ENCODE data around the gene EXOSC7. TPM values are rescaled to one million over a fixed set of nuclear protein-coding genes. Genes with fewer than 3 reads are reported as not detected.

EXOSC7 gene
- 36.7 and 39.8 TPM in 2 replicates for total RNA-seq
- long read RNA-seq, transcript EXOSC7-210 (9 exons, 1,395 nt), result major isoform, 54 of 127 reads
- long read RNA-seq, transcript EXOSC7-201 (8 exons, 1,055 nt), result minor isoform, 50 of 127 reads
- long read RNA-seq, partial matches to known transcripts, result 5 of 127 reads
- long read RNA-seq, other reads (novel, unspliced or antisense), result 12 of 127 reads

- Mint-ChIP-seq H3K4me1 (ENCODE audit: unreplicated experiment) (peaks cover 37% of the 10 kb centered on the region), H3K9me3 (ENCODE audit: unreplicated experiment) (no peaks in the 10 kb centered on the region), H3K4me3 (ENCODE audit: unreplicated experiment) (peak within 1 kb of the TSS; percentile 96), H3K27ac (ENCODE audit: unreplicated experiment) (peak within 1 kb of the TSS; percentile 84), H3K27me3 (ENCODE audit: unreplicated experiment) (no peaks in the 10 kb centered on the region), H3K36me3 (ENCODE audit: unreplicated experiment) (no peaks in the 10 kb centered on the region)
- DNase-seq (ENCODE audit: extremely low spot score, unreplicated experiment), result peak; percentile 93
- TF ChIP-seq, protein P1, sequence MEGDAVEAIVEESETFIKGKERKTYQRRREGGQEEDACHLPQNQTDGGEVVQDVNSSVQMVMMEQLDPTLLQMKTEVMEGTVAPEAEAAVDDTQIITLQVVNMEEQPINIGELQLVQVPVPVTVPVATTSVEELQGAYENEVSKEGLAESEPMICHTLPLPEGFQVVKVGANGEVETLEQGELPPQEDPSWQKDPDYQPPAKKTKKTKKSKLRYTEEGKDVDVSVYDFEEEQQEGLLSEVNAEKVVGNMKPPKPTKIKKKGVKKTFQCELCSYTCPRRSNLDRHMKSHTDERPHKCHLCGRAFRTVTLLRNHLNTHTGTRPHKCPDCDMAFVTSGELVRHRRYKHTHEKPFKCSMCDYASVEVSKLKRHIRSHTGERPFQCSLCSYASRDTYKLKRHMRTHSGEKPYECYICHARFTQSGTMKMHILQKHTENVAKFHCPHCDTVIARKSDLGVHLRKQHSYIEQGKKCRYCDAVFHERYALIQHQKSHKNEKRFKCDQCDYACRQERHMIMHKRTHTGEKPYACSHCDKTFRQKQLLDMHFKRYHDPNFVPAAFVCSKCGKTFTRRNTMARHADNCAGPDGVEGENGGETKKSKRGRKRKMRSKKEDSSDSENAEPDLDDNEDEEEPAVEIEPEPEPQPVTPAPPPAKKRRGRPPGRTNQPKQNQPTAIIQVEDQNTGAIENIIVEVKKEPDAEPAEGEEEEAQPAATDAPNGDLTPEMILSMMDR (IDR thresholded peaks at IDR 0.05), result no peak
Observed at GRCh38 chr3:44976002-44976815, at the start of gene EXOSC7, which contains the start of gene ZDHHC3. TSS of gene EXOSC7 (plus strand) at chr3:44976244. CDS start at chr3:44976278, 34 bp downstream. TSS of gene ZDHHC3 (minus strand) at chr3:44976174. CDS start at chr3:44959436, 16,738 bp downstream.

GRCh38 chr3:44926921-44927320 is 49.1 kb upstream of the EXOSC7 start:
- DNase-seq (ENCODE audit: extremely low spot score, unreplicated experiment), result no peak
- Mint-ChIP-seq H3K4me1 (ENCODE audit: unreplicated experiment) (peaks cover 11% of the 10 kb centered on the region), H3K9me3 (ENCODE audit: unreplicated experiment) (no peaks in the 10 kb centered on the region), H3K27me3 (ENCODE audit: unreplicated experiment) (no peaks in the 10 kb centered on the region), H3K27ac (ENCODE audit: unreplicated experiment) (no peak overlapping the region), H3K4me3 (ENCODE audit: unreplicated experiment) (no peak overlapping the region), H3K36me3 (ENCODE audit: unreplicated experiment) (peaks cover 44% of the 10 kb centered on the region)
- TF ChIP-seq, protein P1 (IDR thresholded peaks at IDR 0.05), result no peak

GRCh38 chr3:44927371-44927770 is 48.7 kb upstream of the EXOSC7 start:
- H3K4me1 Mint-ChIP-seq (ENCODE audit: unreplicated experiment), result peaks cover 11% of the 10 kb centered on the region

DNA sequence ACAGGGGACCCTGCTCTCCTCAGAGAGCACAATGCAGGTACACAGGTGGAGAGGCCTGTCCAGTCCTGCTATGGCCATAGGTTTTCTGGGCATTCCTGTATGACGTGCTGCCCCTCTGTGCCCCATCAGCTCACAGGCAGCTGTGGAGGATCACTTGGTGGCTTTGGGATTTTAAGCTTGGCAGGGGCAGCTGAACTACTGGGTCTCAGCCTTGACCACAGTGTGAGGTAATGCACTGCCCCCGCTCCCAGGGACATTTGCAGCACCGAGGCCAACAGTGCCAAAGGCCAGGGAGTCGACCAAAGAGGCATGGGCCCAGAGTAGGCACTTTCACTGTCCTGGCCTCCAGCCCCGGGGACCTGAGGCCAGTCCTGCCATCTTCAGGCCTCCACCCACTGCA is 46.3 kb upstream of the EXOSC7 start:
- Mint-ChIP-seq H3K27ac (ENCODE audit: unreplicated experiment) (no peak overlapping the region), H3K4me3 (ENCODE audit: unreplicated experiment) (no peak overlapping the region), H3K27me3 (ENCODE audit: unreplicated experiment) (no peaks in the 10 kb centered on the region), H3K4me1 (ENCODE audit: unreplicated experiment) (peaks cover under 1% of the 10 kb centered on the region), H3K36me3 (ENCODE audit: unreplicated experiment) (peaks cover 46% of the 10 kb centered on the region), H3K9me3 (ENCODE audit: unreplicated experiment) (no peaks in the 10 kb centered on the region)
- no peak for DNase-seq (ENCODE audit: extremely low spot score, unreplicated experiment)
- TF ChIP-seq, protein P1 (IDR thresholded peaks at IDR 0.05), result no peak

More at GRCh38 chr3:44927371-44927770, 48.7 kb upstream of the EXOSC7 start:
- Mint-ChIP-seq H3K36me3 (ENCODE audit: unreplicated experiment) (peaks cover 43% of the 10 kb centered on the region), H3K4me3 (ENCODE audit: unreplicated experiment) (no peak overlapping the region), H3K27ac (ENCODE audit: unreplicated experiment) (no peak overlapping the region), H3K27me3 (ENCODE audit: unreplicated experiment) (no peaks in the 10 kb centered on the region), H3K9me3 (ENCODE audit: unreplicated experiment) (no peaks in the 10 kb centered on the region)
- no peak for DNase-seq (ENCODE audit: extremely low spot score, unreplicated experiment)
- TF ChIP-seq, protein P1 (IDR thresholded peaks at IDR 0.05), result no peak

DNA sequence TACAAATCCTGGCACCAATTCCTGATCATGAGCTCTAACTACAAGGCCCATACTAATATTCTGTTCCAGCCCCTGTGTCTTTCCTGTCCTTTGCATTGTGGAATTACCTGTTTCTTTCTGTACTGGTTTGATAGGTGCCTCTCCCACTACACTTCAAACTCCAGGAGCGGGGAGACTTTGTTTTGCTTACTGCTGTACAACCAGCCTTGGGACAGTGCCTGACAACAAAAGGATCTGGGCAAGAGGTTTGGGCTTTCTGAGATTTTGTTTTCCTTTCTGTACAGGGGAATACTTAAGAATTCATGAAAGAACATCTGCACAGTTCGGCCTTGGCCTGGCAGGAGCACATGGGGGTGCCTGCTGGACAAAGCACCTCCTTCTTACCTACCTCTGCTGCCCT is 45.1 kb upstream of the EXOSC7 start:
- Mint-ChIP-seq H3K27ac (ENCODE audit: unreplicated experiment) (no peak overlapping the region), H3K36me3 (ENCODE audit: unreplicated experiment) (peaks cover 44% of the 10 kb centered on the region), H3K27me3 (ENCODE audit: unreplicated experiment) (no peaks in the 10 kb centered on the region), H3K4me3 (ENCODE audit: unreplicated experiment) (no peak overlapping the region), H3K4me1 (ENCODE audit: unreplicated experiment) (no peaks in the 10 kb centered on the region), H3K9me3 (ENCODE audit: unreplicated experiment) (no peaks in the 10 kb centered on the region)
- no peak for DNase-seq (ENCODE audit: extremely low spot score, unreplicated experiment)
- TF ChIP-seq, protein P1 (IDR thresholded peaks at IDR 0.05), result no peak
